HG03175 (cell line): ENCODE results near the gene SIM1.

Experiments used
- ATAC-seq: cut with Tn5 transposase; IDR thresholded peaks from one replicate; pipeline ENCODE4 v1.9.1; 2021; ENCODE audit warnings: mild to moderate bottlenecking, moderate library complexity; ENCODE audit not compliant: unreplicated experiment

The SIM1 gene

GRCh38 chr6:100456908-100457235 is 7.8 kb downstream of the SIM1 start:
- ATAC-seq, result no peak

DNA sequence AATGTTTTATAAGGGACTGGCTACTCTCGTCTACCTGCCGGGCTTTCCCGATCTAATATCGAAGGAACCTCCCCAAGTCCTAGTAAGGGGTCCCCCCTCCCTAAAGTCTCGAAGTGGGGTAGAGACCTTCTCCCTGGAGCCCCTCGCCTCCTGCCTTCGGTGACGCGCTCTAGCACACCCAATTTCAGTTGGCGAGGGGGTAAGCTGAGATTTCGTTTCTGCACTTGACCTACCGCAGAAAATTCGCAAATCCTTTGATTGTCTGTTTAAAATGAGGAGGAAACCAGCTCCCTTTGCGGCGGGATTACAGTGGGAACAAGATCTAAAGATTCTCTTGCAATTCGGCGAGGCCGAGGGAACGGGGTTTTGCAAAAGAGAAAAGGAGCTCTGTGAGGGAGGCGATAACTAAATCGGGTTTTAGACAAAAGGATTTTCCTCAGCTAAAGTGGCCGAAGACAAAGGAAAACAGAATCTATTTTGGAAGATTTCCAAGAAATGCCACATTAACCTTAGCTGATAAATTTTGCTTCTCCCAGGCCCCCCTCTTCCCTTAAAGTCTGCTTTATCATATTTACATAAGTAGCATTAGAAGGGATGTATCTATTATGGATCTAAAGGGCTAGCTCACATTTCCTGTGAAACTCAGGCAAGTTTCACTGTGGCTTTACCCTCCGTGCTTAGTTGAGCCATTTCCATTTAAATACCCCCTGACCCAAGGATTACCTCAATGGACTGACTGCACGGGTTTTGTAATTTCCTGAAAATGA is 8.4 kb downstream of the SIM1 start:
- no peak for ATAC-seq

DNA sequence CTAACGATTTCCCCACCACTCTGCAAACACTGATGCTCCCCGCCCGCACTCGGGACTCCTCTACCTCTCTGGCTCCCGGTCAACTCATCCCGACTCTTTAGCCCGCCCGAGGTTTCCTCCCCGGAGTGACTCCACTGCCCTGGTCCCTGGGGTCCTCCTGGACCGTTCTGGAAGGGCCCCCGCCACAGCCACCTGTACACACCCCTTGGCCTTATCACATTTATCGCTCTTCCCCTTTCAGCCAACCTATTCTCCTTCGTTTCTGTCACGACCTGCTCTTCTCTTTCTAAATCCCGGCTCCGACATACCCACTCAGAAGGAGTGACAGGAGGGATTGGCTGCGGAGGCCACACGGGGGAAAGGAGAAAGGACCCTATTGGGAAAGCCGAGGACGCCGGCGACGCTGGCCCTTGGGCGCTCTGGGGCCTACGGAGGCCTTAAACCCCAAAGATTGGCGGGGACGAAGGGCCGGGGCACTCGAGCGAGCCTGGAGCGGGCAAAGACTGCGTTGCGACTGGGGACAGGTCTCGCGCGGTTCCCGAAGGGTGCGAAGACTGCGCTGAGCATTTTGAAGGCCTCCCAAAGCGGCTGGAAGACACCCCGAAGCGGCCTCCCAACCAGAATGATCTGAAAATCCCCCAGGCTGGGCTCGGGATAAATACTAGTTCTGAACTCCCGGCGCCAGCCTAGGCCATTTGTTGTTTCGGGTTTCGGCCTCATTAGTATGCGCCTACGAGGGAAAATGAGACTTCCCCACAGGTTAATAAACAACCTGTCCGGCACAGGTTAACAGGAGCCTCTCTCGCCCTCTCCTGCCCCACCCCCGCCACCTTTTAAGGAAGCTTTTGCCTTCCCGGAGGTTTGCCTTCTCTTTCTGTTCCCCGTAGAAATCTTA is 9.2 kb downstream of the SIM1 start:
- no peak for ATAC-seq

DNA sequence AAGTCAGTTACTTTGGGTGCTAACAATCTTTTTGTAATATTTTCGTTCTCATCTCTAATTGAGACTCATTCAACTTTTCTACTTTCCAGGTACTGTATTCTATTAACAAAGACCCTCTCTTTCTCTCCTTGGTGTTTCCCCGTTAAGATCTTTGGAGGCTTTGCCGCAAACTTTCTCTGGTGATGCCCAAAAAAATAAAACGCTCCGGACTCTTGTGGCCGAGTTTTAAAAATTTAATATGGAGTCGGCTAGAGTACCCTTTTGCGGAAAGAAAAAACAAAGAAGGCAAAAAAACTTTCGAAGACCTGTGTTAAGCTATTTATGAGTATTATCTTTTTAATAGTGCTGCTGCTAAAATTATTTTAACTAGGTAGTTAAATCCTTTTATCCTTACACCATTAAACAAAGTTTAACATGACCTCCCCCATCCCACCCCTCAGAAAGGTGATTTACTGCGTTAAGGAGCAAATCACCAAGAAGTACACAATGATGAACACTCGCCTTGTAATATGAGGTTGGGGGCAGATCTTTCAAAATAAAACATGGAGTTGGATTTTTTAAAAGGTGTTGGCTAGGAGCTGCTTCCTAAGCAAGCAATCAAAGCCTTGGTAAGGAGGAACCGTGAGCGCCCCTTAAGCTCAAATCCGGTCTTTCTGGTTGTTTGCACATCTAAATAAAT is 10.0 kb downstream of the SIM1 start:
- no peak for ATAC-seq

DNA sequence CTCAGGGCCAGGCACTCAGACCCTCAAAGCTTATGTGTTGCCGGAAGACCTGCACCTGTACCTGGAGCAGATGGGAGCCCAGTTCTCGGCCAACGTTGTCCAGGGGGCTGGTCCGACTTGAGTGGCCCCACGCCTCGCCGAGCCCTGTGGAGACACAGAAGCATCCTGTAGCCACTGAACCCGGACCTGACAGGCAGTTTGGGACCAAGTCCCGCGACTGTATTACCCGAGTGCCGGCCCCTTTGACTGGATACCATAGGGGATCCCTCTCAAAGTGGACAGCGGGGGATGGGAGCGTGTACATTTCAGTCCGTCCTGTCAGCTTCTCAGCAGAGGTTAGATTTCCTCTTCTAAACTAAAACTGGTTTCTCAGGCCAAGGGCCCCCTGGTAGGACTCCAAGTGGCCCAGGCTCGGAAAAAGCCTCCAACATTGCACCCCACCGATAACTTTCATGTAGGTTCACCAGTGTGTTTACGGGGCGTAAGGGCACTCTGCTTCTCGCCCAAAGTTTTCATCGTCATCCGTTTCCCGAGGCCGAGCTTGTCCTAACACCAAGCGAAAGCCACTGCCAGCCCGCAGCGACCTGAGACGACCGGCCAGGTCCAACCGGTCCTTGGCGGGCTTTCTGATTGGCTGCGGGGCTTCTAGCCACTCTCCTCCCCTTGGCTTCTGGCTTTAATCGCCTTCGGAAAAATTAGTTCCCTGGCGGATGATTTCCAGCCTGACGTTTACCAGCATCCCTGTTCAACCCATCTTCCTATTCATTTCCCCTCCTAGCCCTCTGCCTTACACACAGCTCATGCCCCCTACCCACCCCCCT is 10.8 kb downstream of the SIM1 start:
- no peak for ATAC-seq

GRCh38 chr6:100452998-100453397 is 11.7 kb downstream of the SIM1 start:
- no peak for ATAC-seq

GRCh38 chr6:100451577-100451976 is 13.1 kb downstream of the SIM1 start:
- ATAC-seq, result no peak

- no peak for ATAC-seq
Measured at GRCh38 chr6:100449239-100449691, 15.5 kb downstream of the SIM1 start.

DNA sequence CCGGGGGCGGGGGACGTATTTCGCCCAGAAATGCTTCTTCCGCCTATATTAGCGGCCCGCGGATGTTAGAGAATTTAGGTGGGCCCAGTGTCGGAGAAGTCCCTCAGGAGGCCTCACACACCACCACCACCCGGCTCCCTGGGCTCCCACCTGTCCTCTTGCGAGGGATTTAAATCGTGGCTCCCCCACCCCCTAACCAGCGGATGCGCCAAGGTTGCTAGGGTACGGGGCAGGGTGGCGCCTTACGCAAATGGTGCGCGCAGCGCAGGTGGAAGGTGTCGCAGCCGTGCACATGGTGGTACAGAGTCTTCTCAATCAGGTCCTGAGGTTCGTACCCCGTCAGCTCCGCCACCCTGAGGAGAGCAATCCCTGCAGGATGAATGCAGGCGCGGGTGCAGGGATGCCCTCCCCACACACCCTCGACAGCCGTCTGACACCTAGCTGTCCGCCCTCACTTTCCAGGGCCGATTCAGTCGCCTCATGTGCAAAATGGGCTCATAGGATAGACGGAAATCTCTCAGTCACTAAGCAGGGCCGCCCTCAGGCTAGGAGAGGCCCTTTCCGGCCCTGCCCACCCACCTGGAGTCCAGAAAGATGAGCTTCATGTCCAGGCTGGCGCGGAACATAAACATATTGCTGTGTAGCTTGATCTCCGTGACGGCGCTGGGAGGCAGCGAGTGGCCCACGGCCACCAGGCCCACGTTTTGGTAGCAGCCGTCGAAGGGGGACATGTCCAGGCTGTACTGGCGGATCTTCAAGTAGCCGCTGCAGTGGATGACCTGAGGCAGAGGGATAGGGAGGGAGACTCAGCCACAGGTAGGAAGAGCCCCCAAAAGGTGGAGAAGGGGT is 16.6 kb downstream of the SIM1 start:
- no peak for ATAC-seq

- no peak for ATAC-seq
Measured at GRCh38 chr6:100447081-100447899, 17.4 kb downstream of the SIM1 start.

DNA sequence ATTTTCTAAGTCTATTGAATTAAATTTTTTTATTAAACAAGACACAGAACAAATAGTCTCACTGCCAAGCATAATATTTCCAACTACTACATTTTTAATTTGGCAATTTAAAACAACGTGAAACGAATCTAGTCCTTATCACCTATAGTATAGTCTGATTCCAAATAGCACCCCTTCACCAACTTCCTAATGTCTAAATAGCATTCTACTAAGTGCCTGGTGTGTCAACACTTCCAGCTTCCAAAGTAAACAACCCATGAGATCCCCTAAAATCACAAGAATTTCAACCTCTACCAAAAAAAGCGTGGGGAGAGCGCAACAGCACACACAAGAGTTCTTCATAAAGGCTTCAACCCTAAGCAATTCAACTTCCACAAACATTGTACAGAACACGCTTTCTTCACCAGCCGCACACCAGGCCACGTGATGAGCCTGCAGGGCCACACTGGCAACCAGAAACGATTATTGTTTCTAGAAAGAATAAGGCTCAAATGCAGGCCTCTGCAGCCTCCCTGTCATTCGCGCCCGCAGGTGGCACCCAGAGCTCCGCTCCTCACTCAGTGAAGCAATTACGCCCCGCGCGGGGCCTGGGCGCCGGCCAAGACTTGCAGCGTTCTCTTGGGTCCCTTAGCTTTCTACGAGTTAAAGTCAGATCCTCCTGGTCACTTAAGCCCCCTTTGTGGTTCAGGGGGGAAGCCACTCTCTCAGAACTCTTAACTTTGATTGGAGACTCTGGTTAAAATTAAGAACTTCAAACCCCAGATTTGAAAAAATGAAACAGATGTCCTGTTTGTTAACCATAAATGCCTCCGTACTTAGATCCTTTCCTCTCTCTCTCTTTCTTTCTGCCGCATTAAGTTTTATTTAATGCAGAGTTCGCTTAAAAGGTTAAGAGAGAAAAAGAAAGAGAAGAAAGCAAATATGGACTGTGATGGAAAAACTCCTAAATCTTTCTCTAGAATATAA is 18.3 kb downstream of the SIM1 start:
- no peak for ATAC-seq

DNA sequence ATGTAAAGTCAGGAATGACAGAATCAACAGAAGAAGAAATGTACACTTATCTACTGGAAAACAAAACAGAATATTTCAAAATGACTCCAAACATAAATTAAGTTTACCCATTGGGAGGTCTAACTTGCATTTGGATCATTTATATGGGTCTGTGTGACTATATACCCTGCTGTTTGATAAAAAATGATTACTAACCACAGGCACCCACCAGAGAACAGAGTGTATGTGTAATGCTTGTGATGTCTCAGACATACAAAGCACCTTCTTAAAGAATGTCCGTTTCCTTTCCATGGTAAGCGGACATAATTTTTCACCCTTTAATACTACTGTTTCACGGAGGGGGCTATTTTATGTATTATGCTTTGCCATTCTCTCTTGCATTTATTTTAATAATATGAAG is 19.2 kb downstream of the SIM1 start:
- no peak for ATAC-seq

DNA sequence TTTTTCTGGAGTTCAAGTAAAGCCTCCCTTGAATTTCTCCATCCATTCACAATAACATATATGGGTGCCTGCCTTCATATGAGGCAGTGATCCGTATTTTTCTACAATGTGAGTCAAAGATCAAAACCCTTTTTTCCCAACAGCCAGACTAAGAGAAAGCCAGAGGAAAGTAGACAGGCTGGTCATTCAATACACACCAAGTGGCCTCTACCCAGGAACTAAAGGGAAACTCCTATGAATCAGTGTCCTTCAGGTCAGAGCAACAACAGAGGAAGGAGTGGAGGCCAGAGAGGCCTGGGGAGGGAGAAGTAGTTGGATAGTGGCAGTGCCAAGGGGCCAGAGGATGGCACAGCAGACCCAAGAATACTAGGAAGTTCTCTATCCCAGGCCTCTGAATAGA is 23.8 kb downstream of the SIM1 start:
- no peak for ATAC-seq

DNA sequence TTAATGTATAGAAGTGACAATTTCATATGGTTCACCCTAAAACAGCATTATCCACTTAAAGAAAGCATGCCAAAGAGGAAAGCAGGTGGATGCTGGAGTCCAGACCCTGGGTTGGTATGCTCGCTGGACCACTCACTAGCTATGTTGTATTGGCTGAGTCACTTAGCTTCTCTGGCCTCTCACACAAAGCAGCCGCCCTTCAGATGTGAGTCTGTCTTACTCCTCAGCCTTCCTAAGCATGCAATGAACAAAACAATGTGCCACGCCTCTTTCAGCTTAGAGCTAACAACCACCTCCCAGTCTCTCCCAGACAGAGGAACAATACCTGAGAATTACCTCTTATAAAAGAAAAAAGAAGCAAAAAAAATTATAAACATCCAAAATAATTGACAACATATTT is 29.4 kb downstream of the SIM1 start:
- ATAC-seq, result no peak

- ATAC-seq, result no peak
Measured at GRCh38 chr6:100433726-100434435, 30.8 kb downstream of the SIM1 start.

GRCh38 chr6:100432136-100432535 is 32.6 kb downstream of the SIM1 start:
- no peak for ATAC-seq

DNA sequence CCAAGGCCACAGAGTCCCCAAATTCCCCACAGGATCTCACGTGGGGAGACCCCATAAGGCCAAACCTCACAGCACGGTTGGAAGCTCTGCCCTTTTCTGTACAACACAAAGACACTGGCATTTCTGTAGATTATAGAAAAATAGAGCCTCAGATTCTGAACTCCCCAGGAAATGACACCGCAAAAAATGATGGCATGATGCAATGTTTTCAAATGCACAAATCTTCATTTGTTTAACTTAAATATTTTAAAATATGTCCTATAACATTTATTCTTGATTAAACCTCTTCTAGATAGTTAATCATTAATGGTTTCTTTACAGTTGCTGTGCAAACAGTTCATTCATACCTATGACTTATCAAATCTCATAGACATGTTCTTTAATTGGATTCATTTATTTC is 33.8 kb downstream of the SIM1 start:
- no peak for ATAC-seq
